ENCODE data around the gene MLNR.

DNA sequence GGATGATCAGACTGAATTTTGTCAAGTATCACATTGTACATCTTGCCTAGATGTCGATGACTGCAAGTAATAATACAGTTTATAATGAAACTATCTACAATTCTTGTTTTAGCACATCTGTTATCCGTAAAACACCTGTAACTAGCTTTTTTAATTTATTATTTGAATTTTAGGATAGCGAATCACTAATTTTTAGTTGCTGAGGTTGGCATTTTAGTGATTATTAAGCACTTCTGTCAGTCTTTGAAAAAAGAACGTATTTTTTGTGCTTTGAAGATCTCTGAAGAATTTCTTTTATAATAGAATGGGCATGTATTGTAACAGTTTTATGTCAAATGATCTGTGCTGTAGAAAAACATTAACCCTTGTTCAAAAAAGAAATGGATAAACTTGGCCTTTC is 11.5 kb upstream of the MLNR start:
- TF ChIP-seq, protein P1, sequence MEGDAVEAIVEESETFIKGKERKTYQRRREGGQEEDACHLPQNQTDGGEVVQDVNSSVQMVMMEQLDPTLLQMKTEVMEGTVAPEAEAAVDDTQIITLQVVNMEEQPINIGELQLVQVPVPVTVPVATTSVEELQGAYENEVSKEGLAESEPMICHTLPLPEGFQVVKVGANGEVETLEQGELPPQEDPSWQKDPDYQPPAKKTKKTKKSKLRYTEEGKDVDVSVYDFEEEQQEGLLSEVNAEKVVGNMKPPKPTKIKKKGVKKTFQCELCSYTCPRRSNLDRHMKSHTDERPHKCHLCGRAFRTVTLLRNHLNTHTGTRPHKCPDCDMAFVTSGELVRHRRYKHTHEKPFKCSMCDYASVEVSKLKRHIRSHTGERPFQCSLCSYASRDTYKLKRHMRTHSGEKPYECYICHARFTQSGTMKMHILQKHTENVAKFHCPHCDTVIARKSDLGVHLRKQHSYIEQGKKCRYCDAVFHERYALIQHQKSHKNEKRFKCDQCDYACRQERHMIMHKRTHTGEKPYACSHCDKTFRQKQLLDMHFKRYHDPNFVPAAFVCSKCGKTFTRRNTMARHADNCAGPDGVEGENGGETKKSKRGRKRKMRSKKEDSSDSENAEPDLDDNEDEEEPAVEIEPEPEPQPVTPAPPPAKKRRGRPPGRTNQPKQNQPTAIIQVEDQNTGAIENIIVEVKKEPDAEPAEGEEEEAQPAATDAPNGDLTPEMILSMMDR (IDR thresholded peaks at IDR 0.05): no peak
- no peak for TF ChIP-seq POLR2A (IDR thresholded peaks at IDR 0.05)

Data from heart left ventricle (tissue), 13 donors.